ENCODE results near the gene DCP1A.

DCP1A gene

GRCh38 chr3:53242642-53243041 is 104.7 kb downstream of the DCP1A start:
- DNase-seq = peak; percentile 46

- DNase-seq = no peak
Observed at GRCh38 chr3:53242155-53242554, 105.2 kb downstream of the DCP1A start.

- DNase-seq = no peak
Observed at GRCh38 chr3:53240989-53241972, 106.1 kb downstream of the DCP1A start.

GRCh38 chr3:53239800-53240199 is 107.5 kb downstream of the DCP1A start:
- DNase-seq = no peak

GRCh38 chr3:53238886-53239285 is 108.5 kb downstream of the DCP1A start:
- DNase-seq = no peak

- no peak for DNase-seq
Observed at GRCh38 chr3:53238051-53238850, 109.1 kb downstream of the DCP1A start.

- peak; percentile 67 for DNase-seq
Observed at GRCh38 chr3:53236112-53236841, 111.1 kb downstream of the DCP1A start.

- no peak for DNase-seq
Observed at GRCh38 chr3:53235545-53235944, 111.8 kb downstream of the DCP1A start.

GRCh38 chr3:53234841-53235232 is 112.5 kb downstream of the DCP1A start:
- DNase-seq = no peak

GRCh38 chr3:53234130-53234840 is 113.1 kb downstream of the DCP1A start:
- DNase-seq = no peak
